ENCODE data around the gene IFT122. TPM values are rescaled to one million over a fixed set of nuclear protein-coding genes. Genes with fewer than 3 reads are reported as not detected.

Gene IFT122
- total and polyA plus RNA-seq, 9 donors = 20.8 to 58.1 (median 45.6) TPM

GRCh38 chr3:129425619-129426018, 14.4 kb upstream of the IFT122 start:
- Histone ChIP-seq H3K27ac (no peak overlapping the region), H3K4me1 (ENCODE audit: insufficient read depth) (no peaks in the 10 kb centered on the region), H3K27me3 (no peaks in the 10 kb centered on the region), H3K9me3 (no peaks in the 10 kb centered on the region), H3K4me3 (no peak overlapping the region), H3K36me3 (no peaks in the 10 kb centered on the region)
- 68 to 83% (median 76%) methylated on average over 2 of the region's 2 CpGs for WGBS, 3 donors
- intact Hi-C loops (cut with DNase I) = no loop called here
- DNase-seq = no peak
- TF ChIP-seq EP300 (IDR thresholded peaks at IDR 0.05) = no peak
- TF ChIP-seq, protein P1, sequence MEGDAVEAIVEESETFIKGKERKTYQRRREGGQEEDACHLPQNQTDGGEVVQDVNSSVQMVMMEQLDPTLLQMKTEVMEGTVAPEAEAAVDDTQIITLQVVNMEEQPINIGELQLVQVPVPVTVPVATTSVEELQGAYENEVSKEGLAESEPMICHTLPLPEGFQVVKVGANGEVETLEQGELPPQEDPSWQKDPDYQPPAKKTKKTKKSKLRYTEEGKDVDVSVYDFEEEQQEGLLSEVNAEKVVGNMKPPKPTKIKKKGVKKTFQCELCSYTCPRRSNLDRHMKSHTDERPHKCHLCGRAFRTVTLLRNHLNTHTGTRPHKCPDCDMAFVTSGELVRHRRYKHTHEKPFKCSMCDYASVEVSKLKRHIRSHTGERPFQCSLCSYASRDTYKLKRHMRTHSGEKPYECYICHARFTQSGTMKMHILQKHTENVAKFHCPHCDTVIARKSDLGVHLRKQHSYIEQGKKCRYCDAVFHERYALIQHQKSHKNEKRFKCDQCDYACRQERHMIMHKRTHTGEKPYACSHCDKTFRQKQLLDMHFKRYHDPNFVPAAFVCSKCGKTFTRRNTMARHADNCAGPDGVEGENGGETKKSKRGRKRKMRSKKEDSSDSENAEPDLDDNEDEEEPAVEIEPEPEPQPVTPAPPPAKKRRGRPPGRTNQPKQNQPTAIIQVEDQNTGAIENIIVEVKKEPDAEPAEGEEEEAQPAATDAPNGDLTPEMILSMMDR (IDR thresholded peaks at IDR 0.05) = no peak
- no peak for TF ChIP-seq POLR2A (IDR thresholded peaks at IDR 0.05)

- intact Hi-C loops (cut with DNase I) = no loop called here
- DNase-seq = no peak
- WGBS, 3 donors = 6 to 9% (median 8%) methylated on average over 8 of the region's 8 CpGs
- no peaks in the 10 kb centered on the region for H3K9me3 ChIP-seq
- no peaks in the 10 kb centered on the region for H3K4me1 ChIP-seq (ENCODE audit: insufficient read depth)
- H3K27me3 ChIP-seq = no peaks in the 10 kb centered on the region
- peak overlapping the region; percentile 54 for H3K4me3 ChIP-seq
- H3K27ac ChIP-seq = no peak overlapping the region
- no peaks in the 10 kb centered on the region for H3K36me3 ChIP-seq
- TF ChIP-seq, protein P1 (IDR thresholded peaks at IDR 0.05) = no peak
- TF ChIP-seq EP300 (IDR thresholded peaks at IDR 0.05) = no peak
- TF ChIP-seq POLR2A (IDR thresholded peaks at IDR 0.05) = no peak
Observed at GRCh38 chr3:129428007-129428375, 12.0 kb upstream of the IFT122 start.

- intact Hi-C loops (cut with DNase I) = no loop called here
- Histone ChIP-seq H3K4me3 (peak within 1 kb of the TSS; percentile 54), H3K27ac (peak within 1 kb of the TSS in 1 of 2 donors; percentile 53), H3K9me3 (no peaks in the 10 kb centered on the region), H3K27me3 (no peaks in the 10 kb centered on the region), H3K36me3 (no peaks in the 10 kb centered on the region), H3K4me1 (ENCODE audit: insufficient read depth) (no peaks in the 10 kb centered on the region)
- TF ChIP-seq POLR2A (IDR thresholded peaks at IDR 0.05) = no peak
- TF ChIP-seq, protein P1 (IDR thresholded peaks at IDR 0.05) = no peak
- no peak for TF ChIP-seq EP300 (IDR thresholded peaks at IDR 0.05)
- peak; percentile 94 to 97 (median 97) for DNase-seq
- WGBS, 3 donors = 0 to 1% (median 1%) methylated on average over 42 of the region's 42 CpGs
Observed at GRCh38 chr3:129428376-129429079, 11.5 kb upstream of the IFT122 start, which contains the start of gene EFCAB12. Gene EFCAB12 (minus strand): TSS chr3:129428636. CDS start chr3:129428488, 148 bp downstream.

DNA sequence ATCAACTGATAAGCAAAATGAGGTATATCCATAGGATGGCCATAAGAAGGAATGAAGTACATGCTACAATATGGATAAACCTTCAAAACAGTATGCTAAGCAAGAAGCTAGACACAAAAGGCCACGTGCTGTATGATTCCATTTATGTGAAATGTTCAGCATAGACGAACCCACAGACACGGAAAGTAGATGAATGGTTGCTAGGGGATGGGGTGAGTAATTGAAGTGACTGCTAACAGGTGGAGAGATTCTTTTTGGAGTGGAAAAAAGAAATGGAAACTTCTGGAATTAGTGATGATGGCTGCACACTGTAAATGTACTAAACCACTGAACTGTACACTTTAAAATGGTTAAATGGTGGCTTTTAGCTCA, 11.0 kb upstream of the IFT122 start:
- Histone ChIP-seq H3K9me3 (no peaks in the 10 kb centered on the region), H3K36me3 (no peaks in the 10 kb centered on the region), H3K4me1 (ENCODE audit: insufficient read depth) (no peaks in the 10 kb centered on the region), H3K27ac (peak overlapping the region in 1 of 2 donors; percentile 53), H3K27me3 (no peaks in the 10 kb centered on the region), H3K4me3 (peak overlapping the region; percentile 54)
- 66 to 82% (median 73%) methylated on average over 3 of the region's 3 CpGs for WGBS, 3 donors
- no peak for DNase-seq
- intact Hi-C loops (cut with DNase I) = no loop called here
- TF ChIP-seq POLR2A (IDR thresholded peaks at IDR 0.05) = no peak
- TF ChIP-seq, protein P1 (IDR thresholded peaks at IDR 0.05) = no peak
- TF ChIP-seq EP300 (IDR thresholded peaks at IDR 0.05) = no peak
